GM21723 (cell line): ENCODE data around the gene HDAC7.
"Not testable (repeated sequence)": the region's sequence is repeated elsewhere in the genome, so short reads cannot be mapped to it uniquely, and the experiment has no call there.

Experiments used
- ATAC-seq: cut with Tn5 transposase; IDR thresholded peaks from one replicate; pipeline ENCODE4 v1.9.1; 2021; ENCODE audit warnings: mild to moderate bottlenecking, moderate library complexity; ENCODE audit not compliant: unreplicated experiment

The HDAC7 gene

GRCh38 chr12:47850153-47851084 lies 30.7 kb upstream of the HDAC7 start:
- ATAC-seq = no peak

GRCh38 chr12:47849261-47849660 lies 29.6 kb upstream of the HDAC7 start:
- no peak for ATAC-seq

GRCh38 chr12:47848853-47849252 lies 29.1 kb upstream of the HDAC7 start:
- no peak for ATAC-seq

GRCh38 chr12:47846294-47846996 lies 26.7 kb upstream of the HDAC7 start:
- ATAC-seq = no peak

GRCh38 chr12:47845081-47845480 lies 25.4 kb upstream of the HDAC7 start:
- no peak for ATAC-seq

GRCh38 chr12:47844264-47845019 lies 24.7 kb upstream of the HDAC7 start:
- ATAC-seq = no peak

GRCh38 chr12:47843226-47843980 lies 23.7 kb upstream of the HDAC7 start:
- ATAC-seq = no peak

GRCh38 chr12:47842543-47842942 lies 22.8 kb upstream of the HDAC7 start:
- ATAC-seq = not testable (repeated sequence)

GRCh38 chr12:47841910-47842309 lies 22.2 kb upstream of the HDAC7 start:
- no peak for ATAC-seq

GRCh38 chr12:47841501-47841900 lies 21.8 kb upstream of the HDAC7 start:
- ATAC-seq = no peak

GRCh38 chr12:47840571-47840970 lies 20.9 kb upstream of the HDAC7 start:
- no peak for ATAC-seq

GRCh38 chr12:47839214-47839876 lies 19.6 kb upstream of the HDAC7 start:
- no peak for ATAC-seq

- no peak for ATAC-seq
Observed at GRCh38 chr12:47838286-47838931, 18.7 kb upstream of the HDAC7 start.

- ATAC-seq = no peak
Observed at GRCh38 chr12:47837190-47838171, 17.8 kb upstream of the HDAC7 start.

GRCh38 chr12:47835831-47836155 lies 16.1 kb upstream of the HDAC7 start:
- no peak for ATAC-seq

GRCh38 chr12:47835006-47835830 lies 15.5 kb upstream of the HDAC7 start:
- ATAC-seq = no peak

GRCh38 chr12:47834199-47834903 lies 14.6 kb upstream of the HDAC7 start:
- ATAC-seq = no peak
